Hepatocyte (in vitro differentiated cells): ENCODE measurements around the gene HAAO. TPM values are rescaled to one million over a fixed set of nuclear protein-coding genes. Genes with fewer than 3 reads are reported as not detected.

Source experiments
- DNase-seq: peaks from one replicate; pipeline ENCODE4 v3.0.0-alpha.2; 2016; ENCODE audit warnings: low spot score
- H2AFZ ChIP-seq: fragments of 200-600 bp; sonication (generic); 2 replicates; pipeline ENCODE4 v1.6.0; 2016; ENCODE audit warnings: antibody characterized with exemption, mild to moderate bottlenecking
- H3K27ac ChIP-seq: fragments of 200-600 bp; sonication (generic); 2 replicates; pipeline ENCODE4 v1.5.1; 2016; ENCODE audit warnings: mild to moderate bottlenecking
- H3K27me3 ChIP-seq: fragments of 200-600 bp; sonication (generic); 2 replicates; pipeline ENCODE4 v1.6.1; 2016
- H3K36me3 ChIP-seq: fragments of 200-600 bp; sonication (generic); replicated peaks from 2 replicates; pipeline ENCODE4 v1.5.1; 2016; ENCODE audit warnings: low read depth; ENCODE audit not compliant: insufficient read depth
- H3K4me1 ChIP-seq: fragments of 200-600 bp; sonication (generic); 2 replicates; pipeline ENCODE4 v1.5.1; 2016; ENCODE audit warnings: mild to moderate bottlenecking, moderate library complexity; ENCODE audit not compliant: insufficient read depth
- H3K4me2 ChIP-seq: fragments of 200-600 bp; sonication (generic); 2 replicates; pipeline ENCODE4 v1.6.0; 2016
- H3K4me3 ChIP-seq: fragments of 200-600 bp; sonication (generic); 2 replicates; pipeline ENCODE4 v1.5.1; 2016; ENCODE audit warnings: mild to moderate bottlenecking
- H3K79me2 ChIP-seq: fragments of 200-600 bp; sonication (generic); 2 replicates; pipeline ENCODE4 v1.6.0; 2017; ENCODE audit warnings: mild to moderate bottlenecking
- H3K9me2 ChIP-seq: fragments of 200-600 bp; sonication (generic); replicated peaks from 2 replicates; pipeline ENCODE4 v1.6.0; 2017; ENCODE audit warnings: mild to moderate bottlenecking; ENCODE audit not compliant: insufficient read depth
- H3K9me3 ChIP-seq: fragments of 200-600 bp; sonication (generic); 2 replicates; pipeline ENCODE4 v1.5.1; 2016; ENCODE audit warnings: low read depth, mild to moderate bottlenecking
- H4K20me1 ChIP-seq: fragments of 200-600 bp; sonication (generic); 2 replicates; pipeline ENCODE4 v1.6.0; 2016; ENCODE audit warnings: mild to moderate bottlenecking; ENCODE audit not compliant: insufficient read depth, poor library complexity, severe bottlenecking
- EZH2 ChIP-seq: fragments of 200-600 bp; sonication (generic); IDR thresholded peaks from 2 replicates; pipeline ENCODE4 v1.6.1; 2016; ENCODE audit warnings: antibody characterized with exemption, mild to moderate bottlenecking, borderline replicate concordance
- EZH2phosphoT487 ChIP-seq: fragments of 200-600 bp; sonication (generic); IDR thresholded peaks from one replicate; pipeline ENCODE4 v1.6.1; 2018; ENCODE audit warnings: antibody characterized with exemption, mild to moderate bottlenecking, low read depth, moderate library complexity; ENCODE audit not compliant: unreplicated experiment, severe bottlenecking
- WGBS: methylation state at CpG from one replicate; pipeline ENCODE4 v1.1.6; 2016; ENCODE audit warnings: low lambda C conversion rate; ENCODE audit errors: missing lambda C conversion rate; 5-methylcytosine and 5-hydroxymethylcytosine counted together
- polyA plus RNA-seq: library from polyadenylated mRNA; unstranded; fragments of >200 nt; fragmentation: Nextera tagmentation; extraction: Ambion mirVana; gene quantifications from 2 replicates; pipeline ENCODE4 v1.2.1, GENCODE V29; 2016
- total RNA-seq: library from RNA; depleted of rRNA; stranded (reverse); fragments of >200 nt; gene quantifications from 2 replicates; pipeline ENCODE4 v1.2.3, GENCODE V29; 2014
- TF ChIP-seq, protein P1 (sequence below): fragments of 200-600 bp; sonication (generic); IDR thresholded peaks from 2 replicates; pipeline ENCODE4 v1.5.1; 2016; ENCODE audit warnings: antibody characterized with exemption, mild to moderate bottlenecking; ENCODE audit not compliant: poor library complexity

Gene HAAO
- total and polyA plus RNA-seq, 2 experiments from 2014 or later, result 22.0 to 35.4 TPM

DNA sequence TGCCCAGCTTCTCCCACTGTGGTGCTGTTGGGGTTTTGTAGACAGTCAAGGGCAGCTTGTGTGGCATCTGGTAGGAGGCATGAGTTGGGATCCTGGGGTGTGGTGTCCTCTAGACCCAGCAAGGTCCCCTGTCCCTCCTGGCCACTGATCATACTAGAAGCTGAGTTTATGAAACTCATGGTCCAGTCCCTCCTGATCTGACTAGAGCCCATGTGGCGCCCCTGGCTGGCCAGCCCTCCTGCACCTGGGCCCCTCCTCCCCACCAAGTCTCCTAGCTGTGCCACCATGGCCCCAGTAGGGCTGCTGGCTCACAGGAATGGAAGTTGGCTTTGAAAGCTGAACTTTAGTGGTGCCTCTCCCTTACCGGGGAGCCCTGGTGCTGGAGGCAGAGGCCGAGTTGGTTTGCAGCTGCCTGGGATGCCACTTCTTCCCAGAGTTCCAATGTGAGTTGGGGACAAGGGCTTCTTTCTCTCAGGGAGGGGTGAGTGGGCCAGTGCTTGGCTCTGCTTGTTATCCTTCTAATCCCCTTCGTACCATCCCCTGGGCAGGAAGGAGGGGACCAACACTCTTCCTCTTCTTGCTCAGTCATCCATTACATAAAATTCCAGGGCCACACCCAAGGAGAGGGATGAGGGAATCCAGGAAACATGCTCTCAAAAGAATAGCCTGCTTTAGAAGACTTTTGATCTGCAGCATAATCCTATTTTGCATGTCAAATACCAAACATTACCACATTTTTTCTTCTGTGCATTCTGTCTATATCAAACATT lies 37.5 kb upstream of the HAAO start:
- peaks cover 7% of the 10 kb centered on the region for H3K4me1 ChIP-seq
- no peak overlapping the region for H3K4me2 ChIP-seq
- H4K20me1 ChIP-seq, result no peaks in the 10 kb centered on the region
- H3K9me3 ChIP-seq, result no peaks in the 10 kb centered on the region
- no peak overlapping the region for H2AFZ ChIP-seq
- no peaks in the 10 kb centered on the region for H3K27me3 ChIP-seq
- H3K4me3 ChIP-seq, result no peak overlapping the region
- H3K27ac ChIP-seq, result peak overlapping the region; percentile 14
- TF ChIP-seq EZH2, result no peak
- TF ChIP-seq, protein P1, sequence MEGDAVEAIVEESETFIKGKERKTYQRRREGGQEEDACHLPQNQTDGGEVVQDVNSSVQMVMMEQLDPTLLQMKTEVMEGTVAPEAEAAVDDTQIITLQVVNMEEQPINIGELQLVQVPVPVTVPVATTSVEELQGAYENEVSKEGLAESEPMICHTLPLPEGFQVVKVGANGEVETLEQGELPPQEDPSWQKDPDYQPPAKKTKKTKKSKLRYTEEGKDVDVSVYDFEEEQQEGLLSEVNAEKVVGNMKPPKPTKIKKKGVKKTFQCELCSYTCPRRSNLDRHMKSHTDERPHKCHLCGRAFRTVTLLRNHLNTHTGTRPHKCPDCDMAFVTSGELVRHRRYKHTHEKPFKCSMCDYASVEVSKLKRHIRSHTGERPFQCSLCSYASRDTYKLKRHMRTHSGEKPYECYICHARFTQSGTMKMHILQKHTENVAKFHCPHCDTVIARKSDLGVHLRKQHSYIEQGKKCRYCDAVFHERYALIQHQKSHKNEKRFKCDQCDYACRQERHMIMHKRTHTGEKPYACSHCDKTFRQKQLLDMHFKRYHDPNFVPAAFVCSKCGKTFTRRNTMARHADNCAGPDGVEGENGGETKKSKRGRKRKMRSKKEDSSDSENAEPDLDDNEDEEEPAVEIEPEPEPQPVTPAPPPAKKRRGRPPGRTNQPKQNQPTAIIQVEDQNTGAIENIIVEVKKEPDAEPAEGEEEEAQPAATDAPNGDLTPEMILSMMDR, result no peak
- no peak for TF ChIP-seq EZH2phosphoT487
- WGBS, result 79% methylated on average over 4 of the region's 4 CpGs
- DNase-seq, result no peak
- no peaks in the 10 kb centered on the region for H3K9me2 ChIP-seq
- H3K79me2 ChIP-seq, result no peaks in the 10 kb centered on the region
- no peaks in the 10 kb centered on the region for H3K36me3 ChIP-seq

GRCh38 chr2:42828487-42829425 lies 36.4 kb upstream of the HAAO start:
- no peak overlapping the region for H3K4me3 ChIP-seq
- no peaks in the 10 kb centered on the region for H3K27me3 ChIP-seq
- H2AFZ ChIP-seq, result no peak overlapping the region
- H3K9me2 ChIP-seq, result no peaks in the 10 kb centered on the region
- H3K4me1 ChIP-seq, result peaks cover 7% of the 10 kb centered on the region
- H3K9me3 ChIP-seq, result no peaks in the 10 kb centered on the region
- TF ChIP-seq, protein P1, result peak; percentile 94
- TF ChIP-seq EZH2phosphoT487, result no peak
- TF ChIP-seq EZH2, result no peak
- H3K79me2 ChIP-seq, result no peaks in the 10 kb centered on the region
- no peaks in the 10 kb centered on the region for H3K36me3 ChIP-seq
- H3K27ac ChIP-seq, result peak overlapping the region; percentile 14
- no peaks in the 10 kb centered on the region for H4K20me1 ChIP-seq
- 40% methylated on average over 12 of the region's 12 CpGs for WGBS
- H3K4me2 ChIP-seq, result no peak overlapping the region
- DNase-seq, result peak; percentile 86

- H3K4me2 ChIP-seq, result peak overlapping the region; percentile 73
- peaks cover 7% of the 10 kb centered on the region for H3K4me1 ChIP-seq
- WGBS, result 40% methylated on average over 47 of the region's 47 CpGs
- peak overlapping the region; percentile 43 for H2AFZ ChIP-seq
- no peaks in the 10 kb centered on the region for H3K9me2 ChIP-seq
- H4K20me1 ChIP-seq, result no peaks in the 10 kb centered on the region
- no peak overlapping the region for H3K4me3 ChIP-seq
- H3K79me2 ChIP-seq, result no peaks in the 10 kb centered on the region
- no peaks in the 10 kb centered on the region for H3K36me3 ChIP-seq
- DNase-seq, result peak; percentile 95
- no peak for TF ChIP-seq EZH2phosphoT487
- TF ChIP-seq EZH2, result no peak
- TF ChIP-seq, protein P1, result peak; percentile 91
- no peaks in the 10 kb centered on the region for H3K9me3 ChIP-seq
- H3K27ac ChIP-seq, result no peak overlapping the region
- no peaks in the 10 kb centered on the region for H3K27me3 ChIP-seq
Observed at GRCh38 chr2:42827647-42828486, 35.5 kb upstream of the HAAO start.
